Measurements from ENCODE around the gene CASKIN1. TPM values are rescaled to one million over a fixed set of nuclear protein-coding genes. Genes with fewer than 3 reads are reported as not detected.

The CASKIN1 gene
- total RNA-seq, 2 experiments from 2014 or later: 0.09 TPM; not detected in 1

- Mint-ChIP-seq H3K4me3 (no peak overlapping the region), H3K36me3 (no peaks in the 10 kb centered on the region), H3K9me3 (ENCODE audit: low read depth) (no peaks in the 10 kb centered on the region), H3K4me1 (peaks cover 19% of the 10 kb centered on the region), H3K27me3 (no peaks in the 10 kb centered on the region), H3K27ac (no peak overlapping the region)
- no peak for ATAC-seq
- CTCF ChIA-PET: no interaction called here
- DNase-seq: no peak
These were observed 31.9 kb upstream of the CASKIN1 start for GRCh38 chr16:2228161-2228824.

- CTCF ChIA-PET: interaction anchor here (1.3 to 2.6 kb wide), 2 partner anchors 22 to 24 kb away, joined by 4 to 18 read pairs; partner anchors contain the start of genes ECI1 and MLST8
- no peaks in the 10 kb centered on the region for H3K9me3 Mint-ChIP-seq (ENCODE audit: low read depth)
These were observed 30.5 kb upstream of the CASKIN1 start for GRCh38 chr16:2226918-2227317.

GRCh38 chr16:2226245-2226793 lies 29.9 kb upstream of the CASKIN1 start:
- Mint-ChIP-seq H3K9me3 (ENCODE audit: low read depth) (no peaks in the 10 kb centered on the region), H3K27ac (peak overlapping the region; percentile 36), H3K4me1 (peaks cover 22% of the 10 kb centered on the region), H3K36me3 (no peaks in the 10 kb centered on the region), H3K27me3 (no peaks in the 10 kb centered on the region), H3K4me3 (no peak overlapping the region)
- ATAC-seq (no peak), DNase-seq (no peak)
- CTCF ChIA-PET: interaction anchor here (0.7 to 2.6 kb wide), 3 partner anchors 21 to 128 kb away, joined by 3 to 18 read pairs (median 4); partner anchors contain the start of genes ECI1 and MLST8

More at GRCh38 chr16:2226918-2227317, 30.5 kb upstream of the CASKIN1 start:
- no peak overlapping the region for H3K4me3 Mint-ChIP-seq
- ATAC-seq (no peak), DNase-seq (no peak)
- no peaks in the 10 kb centered on the region for H3K36me3 Mint-ChIP-seq
- no peaks in the 10 kb centered on the region for H3K27me3 Mint-ChIP-seq
- peaks cover 22% of the 10 kb centered on the region for H3K4me1 Mint-ChIP-seq
- peak overlapping the region; percentile 6 for H3K27ac Mint-ChIP-seq

GRCh38 chr16:2223942-2224486 lies 27.6 kb upstream of the CASKIN1 start:
- Mint-ChIP-seq H3K4me3 (peak overlapping the region; percentile 78), H3K27ac (peak overlapping the region; percentile 76), H3K36me3 (no peaks in the 10 kb centered on the region), H3K27me3 (no peaks in the 10 kb centered on the region), H3K4me1 (peaks cover 22% of the 10 kb centered on the region), H3K9me3 (ENCODE audit: low read depth) (no peaks in the 10 kb centered on the region)
- CTCF ChIA-PET: interaction anchor here (1.4 kb wide), 1 partner anchor 116 kb away, joined by 3 read pairs; the partner anchor contains the start of gene ABCA3
- ATAC-seq: peak; percentile 25
- peak; percentile 65 for DNase-seq

GRCh38 chr16:2223221-2223941 lies 27.0 kb upstream of the CASKIN1 start, which contains the start of gene E4F1:
Gene E4F1, plus strand, starts transcription at chr16:2223591. Its CDS starts 23 bp downstream, at chr16:2223614.
- no peaks in the 10 kb centered on the region for H3K36me3 Mint-ChIP-seq
- CTCF ChIA-PET: interaction anchor here (1.0 to 1.4 kb wide), 4 partner anchors 9 to 117 kb away, joined by 3 to 4 read pairs (median 3); partner anchors contain the start of genes ABCA3 and PGP
- H3K27me3 Mint-ChIP-seq: no peaks in the 10 kb centered on the region
- no peaks in the 10 kb centered on the region for H3K9me3 Mint-ChIP-seq (ENCODE audit: low read depth)
- H3K4me1 Mint-ChIP-seq: peaks cover 22% of the 10 kb centered on the region
- H3K27ac Mint-ChIP-seq: peak within 1 kb of the TSS; percentile 76
- DNase-seq (peak; percentile 100), ATAC-seq (peak; percentile 97)
- peak within 1 kb of the TSS; percentile 78 for H3K4me3 Mint-ChIP-seq

- Mint-ChIP-seq H3K27ac (peak overlapping the region; percentile 57), H3K4me1 (peaks cover 22% of the 10 kb centered on the region), H3K36me3 (peaks cover 6% of the 10 kb centered on the region), H3K4me3 (peak overlapping the region; percentile 36), H3K27me3 (no peaks in the 10 kb centered on the region), H3K9me3 (ENCODE audit: low read depth) (no peaks in the 10 kb centered on the region)
- CTCF ChIA-PET: interaction anchor here (1.2 to 1.6 kb wide), 2 partner anchors 10 to 35 kb away, joined by 3 to 5 read pairs; partner anchors contain the start of gene ECI1
- ATAC-seq (no peak), DNase-seq (no peak)
These were observed 19.9 kb upstream of the CASKIN1 start for GRCh38 chr16:2216330-2216729.

GRCh38 chr16:2214719-2214968 lies 18.2 kb upstream of the CASKIN1 start, which contains the start of gene PGP:
Gene PGP, minus strand, starts transcription at chr16:2214840. Its CDS starts 63 bp downstream, at chr16:2214777.
- DNase-seq (no peak), ATAC-seq (peak; percentile 96)
- Mint-ChIP-seq H3K36me3 (peaks cover 6% of the 10 kb centered on the region), H3K27ac (peak within 1 kb of the TSS; percentile 91), H3K27me3 (no peaks in the 10 kb centered on the region), H3K4me1 (peaks cover 22% of the 10 kb centered on the region), H3K9me3 (ENCODE audit: low read depth) (no peaks in the 10 kb centered on the region), H3K4me3 (peak within 1 kb of the TSS; percentile 89)
- CTCF ChIA-PET: interaction anchor here (0.6 to 1.6 kb wide), 9 partner anchors 8 to 74 kb away, joined by 3 to 9 read pairs (median 3); partner anchors contain the start of gene ECI1

GRCh38 chr16:2213817-2214718 lies 17.7 kb upstream of the CASKIN1 start:
- no peaks in the 10 kb centered on the region for H3K27me3 Mint-ChIP-seq
- H3K4me3 Mint-ChIP-seq: peak overlapping the region; percentile 75
- peaks cover 22% of the 10 kb centered on the region for H3K4me1 Mint-ChIP-seq
- peaks cover 6% of the 10 kb centered on the region for H3K36me3 Mint-ChIP-seq
- ATAC-seq (no peak), DNase-seq (no peak)
- peak overlapping the region; percentile 76 for H3K27ac Mint-ChIP-seq
- CTCF ChIA-PET: interaction anchor here (0.6 to 1.4 kb wide), 6 partner anchors 8 to 74 kb away, joined by 3 to 9 read pairs (median 3); partner anchors contain the start of gene ECI1
- no peaks in the 10 kb centered on the region for H3K9me3 Mint-ChIP-seq (ENCODE audit: low read depth)

- Mint-ChIP-seq H3K27me3 (no peaks in the 10 kb centered on the region), H3K27ac (peak overlapping the region; percentile 76), H3K4me3 (peak overlapping the region; percentile 75), H3K9me3 (ENCODE audit: low read depth) (no peaks in the 10 kb centered on the region), H3K4me1 (peaks cover 23% of the 10 kb centered on the region), H3K36me3 (peaks cover 8% of the 10 kb centered on the region)
- DNase-seq (no peak), ATAC-seq (no peak)
- CTCF ChIA-PET: interaction anchor here (1.3 kb wide), 1 partner anchor 10 kb away, joined by 3 read pairs; the partner anchor contains the start of gene E4F1
These were observed 16.2 kb upstream of the CASKIN1 start for GRCh38 chr16:2212362-2213324.

- no peak for DNase-seq
- CTCF ChIA-PET: interaction anchor here (0.6 to 1.3 kb wide), 2 partner anchors 11 to 69 kb away, joined by 3 to 5 read pairs; partner anchors contain the start of gene E4F1
- Mint-ChIP-seq H3K4me3 (no peak overlapping the region), H3K27me3 (no peaks in the 10 kb centered on the region), H3K36me3 (peaks cover 11% of the 10 kb centered on the region), H3K4me1 (peaks cover 29% of the 10 kb centered on the region), H3K27ac (peak overlapping the region; percentile 16), H3K9me3 (ENCODE audit: low read depth) (no peaks in the 10 kb centered on the region)
- no peak for ATAC-seq
These were observed 15.5 kb upstream of the CASKIN1 start for GRCh38 chr16:2211923-2212347.
